GM19468 (cell line): Measurements from ENCODE around the gene STARD7.

Experiments
- ATAC-seq: cut with Tn5 transposase; IDR thresholded peaks from one replicate; pipeline ENCODE4 v1.9.1; 2021; ENCODE audit warnings: mild to moderate bottlenecking, moderate library complexity, moderate number of reproducible peaks; ENCODE audit not compliant: unreplicated experiment; ENCODE audit errors: extremely low read depth

The STARD7 gene

GRCh38 chr2:96139181-96139758 is 69.4 kb downstream of the STARD7 start:
- no peak for ATAC-seq

- ATAC-seq, result no peak
Measured at GRCh38 chr2:96138179-96139145, 70.2 kb downstream of the STARD7 start, which contains the start of gene ASTL. Gene ASTL (minus strand): TSS chr2:96138502. CDS start chr2:96138436, 66 bp downstream.

DNA sequence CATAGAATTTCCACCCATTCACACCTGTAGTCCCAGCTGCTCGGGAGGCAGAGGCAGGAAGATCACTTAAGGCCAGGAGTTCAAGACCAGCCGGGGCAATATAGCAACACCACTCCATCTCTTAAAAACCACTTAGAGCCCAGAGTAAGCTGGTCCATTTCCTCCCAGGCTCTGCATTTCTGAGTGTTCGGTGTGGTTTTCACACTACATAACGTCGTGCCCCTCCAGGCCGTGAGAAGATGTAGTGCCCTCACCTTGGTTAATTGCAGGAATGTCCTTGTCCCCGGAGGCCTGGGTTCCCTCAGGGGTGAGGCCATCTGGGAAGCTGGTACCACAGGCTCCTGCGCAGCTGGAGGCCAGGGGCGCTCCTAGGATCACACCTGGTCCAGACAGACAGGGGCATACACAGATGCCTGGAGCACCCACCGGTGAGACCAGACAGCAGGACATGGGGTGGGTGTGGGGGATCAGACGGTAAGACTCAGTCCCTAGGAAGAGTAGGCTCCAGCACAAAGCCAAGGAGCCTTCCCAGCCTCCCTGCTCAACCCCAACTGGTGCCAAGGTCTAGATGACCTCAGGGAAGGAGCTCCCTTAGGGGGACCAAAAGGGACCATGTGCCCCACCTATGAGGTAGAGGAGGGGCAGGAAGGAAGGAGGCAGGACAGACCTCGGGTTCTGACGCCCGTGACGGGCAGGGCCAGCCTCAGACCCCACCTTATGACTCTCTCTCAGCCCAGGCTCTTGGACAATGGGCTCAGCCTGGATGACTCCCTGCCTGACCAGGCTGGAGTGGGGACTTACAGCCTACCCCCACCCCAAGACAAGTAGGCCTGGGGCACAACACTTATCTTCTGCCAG is 71.1 kb downstream of the STARD7 start:
- ATAC-seq, result no peak

- ATAC-seq, result no peak
Measured at GRCh38 chr2:96136129-96136720, 72.4 kb downstream of the STARD7 start.

- no peak for ATAC-seq
Measured at GRCh38 chr2:96135621-96136020, 73.0 kb downstream of the STARD7 start.

DNA sequence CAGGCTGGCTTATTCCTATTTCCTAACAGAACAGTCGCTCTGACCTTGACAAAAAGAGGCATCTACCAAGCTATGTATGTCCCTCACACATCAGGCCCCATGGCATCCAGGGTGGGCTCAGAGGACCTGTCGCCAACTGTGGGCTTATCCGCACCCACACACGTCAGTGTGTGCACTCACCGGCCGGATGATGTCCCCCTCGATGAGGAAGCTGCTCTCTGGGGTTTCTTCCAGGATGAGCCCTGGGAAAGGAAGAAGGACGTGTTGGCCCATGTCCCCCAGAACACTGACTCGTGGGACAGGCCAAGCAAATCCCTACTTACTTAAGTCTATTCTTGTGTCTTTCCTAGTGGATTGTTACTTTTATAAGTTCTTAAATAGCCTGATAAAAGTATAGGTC is 73.5 kb downstream of the STARD7 start:
- no peak for ATAC-seq
